ENCODE data around the gene KHDRBS2.
"Not testable (repeated sequence)": the region's sequence is repeated elsewhere in the genome, so short reads cannot be mapped to it uniquely, and the experiment has no call there.

Gene KHDRBS2

DNA sequence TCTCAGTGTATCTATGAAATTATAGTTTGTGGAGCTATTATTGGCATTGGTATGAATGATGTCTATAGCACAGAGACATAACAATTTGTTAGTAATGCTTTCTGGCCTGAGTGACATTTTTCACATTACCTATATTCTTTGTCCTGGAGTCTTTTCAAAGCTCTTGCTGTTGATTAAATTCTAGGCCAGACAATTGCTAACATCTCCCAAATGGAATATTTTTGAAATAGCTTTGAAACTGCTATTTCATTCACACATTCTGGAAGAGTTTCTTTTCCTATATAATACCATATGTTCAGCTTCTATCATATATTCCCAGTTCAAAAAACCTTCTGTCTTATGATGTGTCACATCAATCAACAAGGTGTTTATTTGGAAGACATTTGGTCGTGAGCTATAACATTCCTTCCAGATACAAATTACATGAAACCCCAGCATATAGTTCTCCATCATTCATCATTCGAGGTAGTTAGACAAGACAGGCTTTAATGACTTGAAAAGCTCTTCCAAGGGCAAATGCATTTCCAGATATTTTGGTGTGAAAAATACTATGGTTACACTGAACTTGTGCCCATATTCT lies 452.8 kb downstream of the KHDRBS2 start:
- Mint-ChIP-seq H3K27me3 (no peaks in the 10 kb centered on the region), H3K4me1 (ENCODE audit: low read depth) (no peaks in the 10 kb centered on the region), H3K36me3 (ENCODE audit: low read depth) (no peaks in the 10 kb centered on the region), H3K9me3 (no peaks in the 10 kb centered on the region), H3K4me3 (no peak overlapping the region), H3K27ac (no peak overlapping the region)
- intact Hi-C loops (cut with micrococcal nuclease): no loop called here

- H3K27ac Mint-ChIP-seq: no peak overlapping the region
- intact Hi-C loops (cut with micrococcal nuclease): no loop called here
These were observed 468.3 kb downstream of the KHDRBS2 start for GRCh38 chr6:61817716-61818115.

DNA sequence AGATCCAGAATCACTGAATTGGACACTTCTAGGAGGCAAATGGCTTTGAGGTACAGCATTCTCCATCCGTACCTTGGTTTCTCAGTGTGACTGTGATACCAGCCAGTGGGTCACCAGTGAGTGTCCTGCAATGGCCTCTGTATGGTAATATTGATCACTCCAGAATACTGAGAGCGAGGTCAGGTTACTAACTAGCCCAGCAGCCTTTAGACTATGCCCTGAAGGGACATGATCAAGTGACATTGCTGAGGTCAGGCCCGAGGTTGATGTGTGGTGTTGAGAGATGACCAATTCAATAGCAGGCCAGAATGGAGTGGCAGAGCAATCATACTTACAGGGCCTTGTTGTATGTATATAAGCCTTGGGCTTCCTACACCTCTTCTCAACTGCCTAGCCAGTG lies 476.0 kb downstream of the KHDRBS2 start:
- intact Hi-C loops (cut with micrococcal nuclease): no loop called here
- Mint-ChIP-seq H3K4me1 (ENCODE audit: low read depth) (no peaks in the 10 kb centered on the region), H3K9me3 (no peaks in the 10 kb centered on the region), H3K27me3 (no peaks in the 10 kb centered on the region), H3K4me3 (no peak overlapping the region), H3K36me3 (ENCODE audit: low read depth) (no peaks in the 10 kb centered on the region), H3K27ac (no peak overlapping the region)

More at GRCh38 chr6:61817716-61818115, 468.3 kb downstream of the KHDRBS2 start:
- H3K4me3 Mint-ChIP-seq: no peak overlapping the region
- no peaks in the 10 kb centered on the region for H3K36me3 Mint-ChIP-seq (ENCODE audit: low read depth)
- no peaks in the 10 kb centered on the region for H3K27me3 Mint-ChIP-seq
- H3K4me1 Mint-ChIP-seq (ENCODE audit: low read depth): no peaks in the 10 kb centered on the region
- H3K9me3 Mint-ChIP-seq: peaks cover 8% of the 10 kb centered on the region

- Mint-ChIP-seq H3K36me3 (ENCODE audit: low read depth) (no peaks in the 10 kb centered on the region), H3K4me1 (ENCODE audit: low read depth) (no peaks in the 10 kb centered on the region), H3K4me3 (no peak overlapping the region), H3K9me3 (no peaks in the 10 kb centered on the region), H3K27ac (no peak overlapping the region), H3K27me3 (no peaks in the 10 kb centered on the region)
- intact Hi-C loops (cut with micrococcal nuclease): loop anchor here (5.0 to 10.0 kb wide), 3 partner anchors 346 to 968 kb away; no protein-coding TSS in a partner anchor
These were observed 476.9 kb downstream of the KHDRBS2 start for GRCh38 chr6:61809004-61809595.

DNA sequence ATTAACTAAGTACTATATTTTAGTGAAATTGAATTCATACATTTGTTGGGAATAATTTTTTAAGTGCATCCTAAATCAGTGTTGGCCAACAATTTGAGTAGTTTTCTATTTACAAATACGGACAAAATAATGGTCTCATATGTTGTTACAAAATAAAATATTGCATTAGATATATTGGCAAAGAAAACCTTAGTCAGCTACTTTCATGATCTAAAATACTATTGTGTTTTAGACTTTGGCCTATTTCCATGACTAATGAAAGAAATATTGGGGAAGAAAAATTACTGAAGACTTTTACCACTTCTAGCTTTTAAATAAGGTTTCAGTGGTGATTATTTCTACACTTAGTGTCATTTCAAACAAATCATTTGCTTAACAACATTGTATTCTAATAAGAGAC lies 498.0 kb downstream of the KHDRBS2 start:
- Mint-ChIP-seq H3K27ac (no peak overlapping the region), H3K4me3 (no peak overlapping the region), H3K27me3 (no peaks in the 10 kb centered on the region), H3K36me3 (ENCODE audit: low read depth) (no peaks in the 10 kb centered on the region), H3K9me3 (no peaks in the 10 kb centered on the region), H3K4me1 (ENCODE audit: low read depth) (no peaks in the 10 kb centered on the region)
- intact Hi-C loops (cut with micrococcal nuclease): no loop called here

DNA sequence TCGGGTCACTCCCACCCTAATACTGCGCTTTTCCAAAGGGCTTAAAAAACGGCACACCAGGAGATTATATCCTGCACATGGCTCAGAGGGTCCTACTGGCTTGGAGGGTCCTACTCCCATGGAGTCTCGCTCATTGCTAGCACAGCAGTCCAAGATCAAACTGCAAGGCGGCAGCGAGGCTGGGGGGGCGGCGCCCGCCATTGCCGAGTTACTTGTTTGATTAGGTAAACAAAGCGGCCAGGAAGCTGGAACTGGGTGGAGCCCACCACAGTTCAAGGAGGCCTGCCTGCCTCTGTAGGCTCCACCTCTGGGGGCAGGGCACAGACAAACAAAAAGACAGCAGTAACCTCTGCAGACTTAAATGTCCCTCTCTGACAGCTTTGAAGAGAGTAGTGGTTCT lies 516.6 kb downstream of the KHDRBS2 start:
- H3K4me1 Mint-ChIP-seq (ENCODE audit: low read depth); H3K27ac Mint-ChIP-seq; H3K27me3 Mint-ChIP-seq; intact Hi-C loops (cut with micrococcal nuclease); H3K4me3 Mint-ChIP-seq; H3K36me3 Mint-ChIP-seq (ENCODE audit: low read depth): not testable (repeated sequence)
- H3K9me3 Mint-ChIP-seq: peaks cover 57% of the 10 kb centered on the region

GRCh38 chr6:61755739-61756138 lies 530.3 kb downstream of the KHDRBS2 start:
- H3K9me3 Mint-ChIP-seq: peaks cover 21% of the 10 kb centered on the region
- no peak overlapping the region for H3K27ac Mint-ChIP-seq
- intact Hi-C loops (cut with micrococcal nuclease): no loop called here
- H3K4me1 Mint-ChIP-seq (ENCODE audit: low read depth): no peaks in the 10 kb centered on the region
- H3K27me3 Mint-ChIP-seq: no peaks in the 10 kb centered on the region
- no peak overlapping the region for H3K4me3 Mint-ChIP-seq
- H3K36me3 Mint-ChIP-seq (ENCODE audit: low read depth): no peaks in the 10 kb centered on the region

GRCh38 chr6:61751986-61752385 lies 534.0 kb downstream of the KHDRBS2 start:
- H3K4me1 Mint-ChIP-seq (ENCODE audit: low read depth): no peaks in the 10 kb centered on the region
- intact Hi-C loops (cut with micrococcal nuclease): no loop called here
- no peaks in the 10 kb centered on the region for H3K36me3 Mint-ChIP-seq (ENCODE audit: low read depth)
- H3K27ac Mint-ChIP-seq: no peak overlapping the region
- no peak overlapping the region for H3K4me3 Mint-ChIP-seq
- H3K9me3 Mint-ChIP-seq: peaks cover 12% of the 10 kb centered on the region
- H3K27me3 Mint-ChIP-seq: no peaks in the 10 kb centered on the region

- no peak overlapping the region for H3K4me3 Mint-ChIP-seq
- no peaks in the 10 kb centered on the region for H3K36me3 Mint-ChIP-seq (ENCODE audit: low read depth)
- no peak overlapping the region for H3K27ac Mint-ChIP-seq
- no peaks in the 10 kb centered on the region for H3K4me1 Mint-ChIP-seq (ENCODE audit: low read depth)
- no peaks in the 10 kb centered on the region for H3K27me3 Mint-ChIP-seq
- H3K9me3 Mint-ChIP-seq: peaks cover 9% of the 10 kb centered on the region
- intact Hi-C loops (cut with micrococcal nuclease): no loop called here
These were observed 540.0 kb downstream of the KHDRBS2 start for GRCh38 chr6:61745994-61746393.

- Mint-ChIP-seq H3K27ac (no peak overlapping the region), H3K36me3 (ENCODE audit: low read depth) (no peaks in the 10 kb centered on the region), H3K4me3 (no peak overlapping the region), H3K27me3 (no peaks in the 10 kb centered on the region), H3K4me1 (ENCODE audit: low read depth) (no peaks in the 10 kb centered on the region), H3K9me3 (peaks cover 34% of the 10 kb centered on the region)
- intact Hi-C loops (cut with micrococcal nuclease): no loop called here
These were observed 574.2 kb downstream of the KHDRBS2 start for GRCh38 chr6:61711849-61712248.

DNA sequence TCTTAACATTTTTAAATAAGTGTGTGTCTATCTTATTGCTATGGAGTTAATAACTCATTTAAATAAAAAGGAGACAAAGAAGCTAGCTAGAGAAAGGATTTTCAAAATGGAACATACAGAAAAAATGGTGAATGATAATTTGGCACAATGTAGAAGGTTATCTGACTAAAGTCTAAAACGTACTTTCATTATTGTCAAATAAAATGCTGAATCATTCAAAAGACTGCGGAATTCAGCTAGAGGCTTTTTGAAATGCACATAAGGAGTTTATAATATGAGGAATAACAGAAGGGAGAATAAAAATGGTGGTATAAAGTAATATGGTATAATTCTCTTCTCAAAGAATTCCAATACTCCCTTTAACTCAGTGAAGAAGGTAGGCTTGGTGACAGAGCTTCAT lies 597.9 kb downstream of the KHDRBS2 start:
- intact Hi-C loops (cut with micrococcal nuclease): no loop called here
- Mint-ChIP-seq H3K4me3 (no peak overlapping the region), H3K4me1 (ENCODE audit: low read depth) (no peaks in the 10 kb centered on the region), H3K27me3 (no peaks in the 10 kb centered on the region), H3K9me3 (peaks cover 9% of the 10 kb centered on the region), H3K36me3 (ENCODE audit: low read depth) (no peaks in the 10 kb centered on the region), H3K27ac (no peak overlapping the region)

GRCh38 chr6:61682562-61682961 lies 603.5 kb downstream of the KHDRBS2 start:
- Mint-ChIP-seq H3K9me3 (peaks cover 6% of the 10 kb centered on the region), H3K4me1 (ENCODE audit: low read depth) (no peaks in the 10 kb centered on the region), H3K27me3 (no peaks in the 10 kb centered on the region), H3K36me3 (ENCODE audit: low read depth) (no peaks in the 10 kb centered on the region), H3K27ac (no peak overlapping the region), H3K4me3 (no peak overlapping the region)
- intact Hi-C loops (cut with micrococcal nuclease): no loop called here

DNA sequence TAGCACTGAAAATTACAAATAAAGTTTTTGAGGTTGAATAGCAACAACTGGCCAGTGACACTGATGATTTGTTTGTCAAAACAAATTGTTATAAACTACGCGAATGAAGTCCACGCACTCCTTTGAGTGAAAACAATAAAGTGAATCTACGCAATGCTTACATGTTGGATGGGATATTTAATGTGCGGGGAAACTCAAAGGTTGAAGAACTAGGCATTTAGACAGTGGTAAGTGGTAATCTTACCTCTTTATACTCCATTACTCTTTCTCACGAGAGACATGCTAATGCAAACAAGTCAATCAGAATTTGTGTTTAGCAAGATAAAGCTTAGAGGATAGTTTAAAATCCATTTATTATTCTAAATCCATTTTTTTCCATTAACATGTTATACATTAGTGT lies 606.4 kb downstream of the KHDRBS2 start:
- no peak overlapping the region for H3K4me3 Mint-ChIP-seq
- H3K27me3 Mint-ChIP-seq: no peaks in the 10 kb centered on the region
- no peak overlapping the region for H3K27ac Mint-ChIP-seq
- peaks cover 9% of the 10 kb centered on the region for H3K9me3 Mint-ChIP-seq
- H3K4me1 Mint-ChIP-seq (ENCODE audit: low read depth): no peaks in the 10 kb centered on the region
- intact Hi-C loops (cut with micrococcal nuclease): no loop called here
- no peaks in the 10 kb centered on the region for H3K36me3 Mint-ChIP-seq (ENCODE audit: low read depth)

DNA sequence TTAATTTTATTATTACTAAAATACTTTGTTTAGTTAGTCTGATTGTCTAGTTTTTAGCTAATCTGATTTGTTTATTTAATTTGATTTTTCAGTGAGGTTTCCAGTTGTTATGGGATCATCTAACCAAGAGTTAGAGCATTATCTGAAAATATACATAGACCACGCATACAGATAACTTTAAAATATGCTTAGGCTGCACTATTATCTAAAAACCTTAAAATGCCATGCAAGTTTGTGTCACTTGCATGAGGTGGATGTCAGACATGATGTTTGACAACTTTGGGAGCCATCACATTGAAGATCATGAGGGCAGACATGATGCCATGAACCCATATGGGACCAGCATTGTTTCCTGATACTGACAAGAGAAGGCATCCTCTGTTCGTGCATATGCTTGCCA lies 610.3 kb downstream of the KHDRBS2 start:
- Mint-ChIP-seq H3K27ac (no peak overlapping the region), H3K4me1 (ENCODE audit: low read depth) (no peaks in the 10 kb centered on the region), H3K4me3 (no peak overlapping the region), H3K9me3 (peaks cover 9% of the 10 kb centered on the region), H3K36me3 (ENCODE audit: low read depth) (no peaks in the 10 kb centered on the region), H3K27me3 (no peaks in the 10 kb centered on the region)
- intact Hi-C loops (cut with micrococcal nuclease): no loop called here

DNA sequence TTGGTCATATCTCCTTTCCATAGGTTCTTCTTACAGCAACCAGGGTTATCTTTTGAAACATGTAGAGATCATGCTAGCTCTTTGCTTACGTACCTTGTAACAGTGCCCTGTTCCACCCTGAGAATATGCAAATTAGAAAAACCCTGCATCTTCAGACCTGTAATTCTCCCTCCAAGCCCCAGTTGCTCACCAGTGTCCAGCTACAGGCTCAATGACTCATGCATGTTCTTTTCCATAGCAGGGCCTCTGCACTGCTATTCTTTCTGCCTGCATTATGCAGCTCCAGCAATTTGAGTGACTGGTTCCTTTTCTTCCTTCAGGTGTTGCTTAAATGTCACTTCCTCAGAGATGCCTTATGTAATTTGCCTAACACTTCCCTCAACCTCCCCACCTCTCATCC lies 636.2 kb downstream of the KHDRBS2 start:
- H3K4me1 Mint-ChIP-seq (ENCODE audit: low read depth): no peaks in the 10 kb centered on the region
- no peaks in the 10 kb centered on the region for H3K27me3 Mint-ChIP-seq
- H3K36me3 Mint-ChIP-seq (ENCODE audit: low read depth): no peaks in the 10 kb centered on the region
- no peak overlapping the region for H3K4me3 Mint-ChIP-seq
- no peak overlapping the region for H3K27ac Mint-ChIP-seq
- H3K9me3 Mint-ChIP-seq: peaks cover 54% of the 10 kb centered on the region
- intact Hi-C loops (cut with micrococcal nuclease): no loop called here

Measured in dendritic cell treated with granulocyte-macrophage colony-stimulating factor and Interleukin-4, amounts not matched to agents 40 ng/mL and 50 ng/mL, for 4 days (primary cell).